Cardiac fibroblast (primary cell): ENCODE data around the gene SRC.

ENCODE experiments used
- DNase-seq, 2 donors: peaks; one replicate each; pipeline versions ENCODE4 v3.0.0 to v3.0.0-alpha.2; 2010; ENCODE audit warnings: low read depth in 2 of 2
- H3K4me3 ChIP-seq, 2 donors: replicated peaks in 1 of 2; 1 replicate in 1 of 2; 2 replicates in 1 of 2; pipeline ENCODE4 v1.5.1; 2011; ENCODE audit warnings: low read depth in 2 of 2, low read length in 2 of 2, mild to moderate bottlenecking in 2 of 2, moderate library complexity in 1 of 2
- TF ChIP-seq, protein P1 (sequence below): IDR thresholded peaks from one replicate; pipeline ENCODE4 v1.5.1; 2011; ENCODE audit warnings: low read depth, mild to moderate bottlenecking, low read length, inconsistent platforms

The SRC gene

DNA sequence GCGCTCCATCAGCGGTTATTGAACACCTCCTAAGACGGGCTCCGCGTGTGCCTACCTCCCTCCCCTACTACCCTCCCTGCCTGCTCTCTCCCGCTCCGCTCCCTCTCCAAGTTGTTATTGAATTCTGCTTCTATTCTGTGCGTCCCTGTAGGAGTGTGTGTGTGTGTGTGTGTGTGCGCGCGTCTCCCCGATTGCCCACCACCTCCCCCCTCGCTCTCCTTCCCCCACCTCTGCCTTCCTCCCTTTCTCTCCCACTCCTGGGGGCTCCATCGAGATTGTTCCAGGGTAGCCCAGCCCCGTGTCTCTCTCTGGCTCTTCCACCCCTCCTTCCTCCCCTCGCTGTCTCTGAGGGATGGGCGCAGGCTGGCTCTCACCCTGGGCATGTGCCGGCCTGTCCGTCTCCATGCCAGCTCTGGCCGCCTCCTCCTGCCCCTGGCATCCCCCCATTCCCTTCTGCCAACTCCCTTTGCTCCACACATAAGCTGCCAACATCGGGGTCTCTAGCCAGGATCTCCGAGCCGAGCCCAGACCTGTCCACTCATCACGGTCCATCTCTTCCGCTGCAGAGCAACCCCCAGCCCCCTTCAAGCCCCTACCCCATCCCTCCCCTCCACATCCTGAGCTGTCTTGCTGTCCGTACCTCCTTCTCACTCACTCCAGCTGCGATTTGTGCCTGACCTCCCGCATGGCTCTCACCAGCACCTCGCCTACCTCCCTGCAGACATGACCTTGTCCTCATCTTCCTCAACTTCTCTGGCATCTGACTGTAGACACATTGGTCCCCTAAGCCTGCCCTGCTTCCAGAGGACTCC, 68.5 kb downstream of the SRC start:
- TF ChIP-seq, protein P1, sequence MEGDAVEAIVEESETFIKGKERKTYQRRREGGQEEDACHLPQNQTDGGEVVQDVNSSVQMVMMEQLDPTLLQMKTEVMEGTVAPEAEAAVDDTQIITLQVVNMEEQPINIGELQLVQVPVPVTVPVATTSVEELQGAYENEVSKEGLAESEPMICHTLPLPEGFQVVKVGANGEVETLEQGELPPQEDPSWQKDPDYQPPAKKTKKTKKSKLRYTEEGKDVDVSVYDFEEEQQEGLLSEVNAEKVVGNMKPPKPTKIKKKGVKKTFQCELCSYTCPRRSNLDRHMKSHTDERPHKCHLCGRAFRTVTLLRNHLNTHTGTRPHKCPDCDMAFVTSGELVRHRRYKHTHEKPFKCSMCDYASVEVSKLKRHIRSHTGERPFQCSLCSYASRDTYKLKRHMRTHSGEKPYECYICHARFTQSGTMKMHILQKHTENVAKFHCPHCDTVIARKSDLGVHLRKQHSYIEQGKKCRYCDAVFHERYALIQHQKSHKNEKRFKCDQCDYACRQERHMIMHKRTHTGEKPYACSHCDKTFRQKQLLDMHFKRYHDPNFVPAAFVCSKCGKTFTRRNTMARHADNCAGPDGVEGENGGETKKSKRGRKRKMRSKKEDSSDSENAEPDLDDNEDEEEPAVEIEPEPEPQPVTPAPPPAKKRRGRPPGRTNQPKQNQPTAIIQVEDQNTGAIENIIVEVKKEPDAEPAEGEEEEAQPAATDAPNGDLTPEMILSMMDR = no peak
- no peak for DNase-seq
- no peak overlapping the region for H3K4me3 ChIP-seq

DNA sequence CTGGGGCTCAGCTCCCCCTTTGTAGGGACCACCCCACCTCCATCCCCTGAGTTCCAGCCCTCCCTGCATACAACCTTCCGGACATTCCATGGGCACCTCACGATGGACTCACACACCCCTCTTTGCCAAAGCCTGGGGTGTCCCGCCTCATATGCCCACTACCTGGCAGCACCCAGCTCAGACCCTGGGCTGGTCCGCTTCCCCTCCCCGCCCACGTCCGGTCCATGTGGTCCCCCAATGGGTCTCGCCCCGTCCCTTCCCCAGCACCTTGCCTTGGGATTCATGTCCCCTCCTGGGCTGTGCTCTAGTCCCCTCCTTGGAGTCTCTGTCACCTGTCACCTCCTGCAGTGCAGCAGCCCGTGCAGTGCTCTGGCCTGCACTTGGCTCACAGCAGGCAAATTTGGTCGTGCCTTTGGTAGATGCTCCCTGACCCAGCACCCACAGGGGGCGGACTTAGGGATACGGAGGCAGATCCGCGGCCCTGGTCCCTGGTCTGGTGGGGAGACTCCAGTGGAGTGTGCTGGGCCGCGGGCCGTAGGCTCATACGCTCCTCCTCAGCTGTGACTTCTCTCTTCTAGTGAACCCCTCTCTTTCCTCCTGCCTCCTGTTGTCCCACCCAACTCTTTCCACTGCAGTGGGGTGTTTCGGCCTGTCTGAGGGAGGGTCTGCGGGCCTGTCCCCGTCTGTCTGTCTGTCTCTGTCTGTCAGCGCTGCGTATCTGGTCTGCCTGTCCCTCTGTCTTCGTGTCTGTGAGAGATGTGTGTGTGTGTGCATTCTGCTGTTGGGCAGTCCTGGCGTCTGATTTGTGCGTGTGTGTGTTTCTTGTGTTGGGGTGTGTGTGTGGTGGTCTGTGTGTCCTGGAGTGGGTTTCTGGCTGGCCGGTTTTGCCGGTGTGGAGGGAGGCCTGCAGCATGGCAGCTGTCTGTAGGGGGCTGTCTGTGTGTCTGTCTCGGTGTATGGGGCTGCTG, 69.5 kb downstream of the SRC start:
- DNase-seq = no peak
- TF ChIP-seq, protein P1 = no peak
- H3K4me3 ChIP-seq = no peak overlapping the region

DNA sequence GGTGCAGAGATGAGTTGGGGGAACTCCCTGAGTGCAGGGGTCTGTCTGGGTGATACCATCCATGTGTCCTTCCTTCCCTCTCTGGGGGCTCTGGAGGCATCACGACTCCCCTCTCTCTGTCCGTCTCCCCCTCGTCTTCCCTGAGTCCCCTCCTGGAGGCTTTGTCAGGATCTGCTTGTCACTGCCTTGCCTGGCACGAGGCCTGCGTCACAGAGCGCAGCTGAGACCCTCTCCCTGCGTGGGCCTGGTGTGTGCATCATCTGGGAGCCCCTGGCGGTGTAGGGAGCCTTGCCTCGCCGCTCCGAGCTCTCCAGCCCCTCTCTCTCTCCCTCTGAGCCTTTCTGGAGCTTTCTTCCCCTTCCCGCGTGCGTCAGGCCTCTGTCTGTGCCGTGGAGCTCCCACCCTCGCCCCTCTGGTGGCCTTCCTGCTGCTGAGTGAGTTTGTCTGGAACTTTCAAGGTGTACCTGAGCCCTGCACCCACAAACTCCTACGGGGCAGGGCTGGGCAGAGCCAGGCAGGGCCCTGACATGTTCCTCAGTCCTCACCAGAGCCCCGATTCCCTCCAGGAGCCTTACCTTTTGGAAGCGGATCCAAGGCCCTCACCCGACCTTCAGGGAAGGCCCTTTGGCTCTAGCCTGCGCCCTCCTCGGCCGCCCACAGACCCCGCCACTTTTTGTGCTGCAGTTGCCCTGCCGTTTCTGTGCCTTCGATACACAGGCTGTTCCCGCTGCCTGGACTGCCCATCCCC, 70.3 kb downstream of the SRC start:
- no peak for DNase-seq
- no peak overlapping the region for H3K4me3 ChIP-seq
- TF ChIP-seq, protein P1 = no peak

DNA sequence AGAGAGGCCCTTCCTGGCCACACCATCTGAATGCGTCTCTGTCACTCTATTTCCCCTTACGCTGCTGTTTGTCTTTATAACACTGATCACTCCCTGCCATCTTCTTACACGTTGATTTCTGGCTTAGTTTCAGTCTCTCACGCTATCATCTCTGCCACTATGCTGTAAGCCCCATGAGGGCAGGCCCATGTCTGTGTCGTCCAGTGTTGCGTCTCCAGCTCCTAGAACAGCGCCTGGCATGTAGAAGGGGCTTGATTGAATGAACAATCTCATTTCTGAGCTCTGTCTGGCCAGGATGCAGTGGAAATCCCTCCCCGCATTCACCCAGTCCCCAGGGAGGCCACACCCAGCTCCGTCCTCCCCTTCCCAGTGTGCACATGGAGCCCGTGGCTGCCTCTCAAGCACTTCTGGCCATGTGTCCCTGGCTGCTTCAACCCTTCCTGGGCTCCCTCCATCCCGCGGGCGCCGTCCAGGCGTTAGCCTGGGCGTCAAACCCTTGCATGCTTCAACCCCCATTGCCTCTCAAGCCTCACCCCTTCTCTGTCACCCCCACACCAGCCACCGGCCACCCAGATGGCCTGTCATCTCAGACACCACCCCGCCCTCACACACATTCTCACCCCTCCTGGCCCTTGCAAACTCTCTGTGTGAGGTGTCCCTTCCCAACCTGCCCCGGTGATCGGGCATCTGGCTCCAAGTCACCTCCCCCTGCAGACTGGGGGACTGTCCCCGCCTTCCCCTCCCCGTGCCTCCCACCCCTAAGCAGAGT, 71.1 kb downstream of the SRC start:
- DNase-seq = no peak
- TF ChIP-seq, protein P1 = no peak

DNA sequence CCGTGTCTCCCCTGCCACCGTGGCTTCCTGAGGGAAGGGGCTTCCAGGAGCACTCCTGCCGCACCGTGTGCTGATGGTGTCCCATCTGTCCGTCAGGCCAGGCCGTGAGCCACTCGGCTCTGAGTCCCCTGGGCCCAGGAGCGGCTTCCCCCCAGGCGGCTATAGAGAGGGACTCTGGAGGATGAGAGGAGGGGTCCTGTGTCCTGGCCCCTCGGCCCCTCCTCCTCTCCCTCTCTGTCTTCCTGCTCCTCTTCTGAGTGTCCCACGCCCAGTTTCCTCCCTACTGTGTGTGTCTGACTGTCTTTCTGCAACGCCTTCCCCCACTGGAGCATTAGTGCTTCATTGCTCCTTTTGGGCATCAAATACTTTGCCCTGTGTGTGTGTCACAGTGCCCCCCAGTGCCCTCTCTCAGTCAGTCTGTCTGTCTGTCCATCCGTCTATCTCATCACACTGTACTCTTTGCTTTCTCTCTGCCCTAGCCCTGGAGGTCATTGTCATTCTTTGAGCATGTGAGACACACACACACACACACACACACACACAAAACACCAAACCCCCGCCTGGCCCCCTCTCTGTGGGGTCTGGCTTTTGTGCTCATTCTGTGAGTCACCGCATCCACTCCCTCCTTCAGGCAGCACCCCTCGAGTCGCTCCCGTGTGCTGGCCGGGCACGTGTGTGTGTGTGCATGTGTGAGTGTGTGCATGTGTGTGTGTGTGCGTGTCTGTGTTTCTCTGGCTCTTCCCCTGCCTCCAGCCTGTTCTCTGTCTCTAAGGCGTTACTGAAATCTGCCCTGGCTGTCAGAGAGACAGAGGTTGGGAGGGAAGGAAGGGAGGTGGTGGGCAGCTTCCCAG, 71.9 kb downstream of the SRC start:
- H3K4me3 ChIP-seq = no peak overlapping the region
- DNase-seq = no peak
- TF ChIP-seq, protein P1 = no peak

More for the DNA sequence above, 71.1 kb downstream of the SRC start:
- no peak overlapping the region for H3K4me3 ChIP-seq
